OCI-LY7 (cell line): Measurements from ENCODE around the gene GPRC5D. TPM values are rescaled to one million over a fixed set of nuclear protein-coding genes. Genes with fewer than 3 reads are reported as not detected.

Experiments
- BruUV-seq: library from RNA; stranded (reverse); fragments of 400-500 nt; replicated peaks from 2 replicates; lab custom pipeline; 2021; lab: Mats Ljungman, UMichigan
- CTCF ChIA-PET: fragments of 300-600 bp; sonication (Branson Sonifier 250); formaldehyde crosslinking; loops from one replicate; lab custom pipeline; 2022; ENCODE audit warnings: antibody characterized with exemption; ENCODE audit not compliant: unreplicated experiment; lab: Charles Lee
- POLR2A ChIA-PET: fragments of 300-600 bp; sonication (Branson Sonifier 250); formaldehyde crosslinking; loops from one replicate; lab custom pipeline; 2022; ENCODE audit warnings: antibody characterized with exemption; lab: Charles Lee
- DNase-seq: peaks from one replicate; pipeline ENCODE4 v3.0.0-alpha.2; 2015; ENCODE audit warnings: low spot score
- H2AFZ ChIP-seq: fragments of 200-600 bp; sonication (generic), shearing (Covaris generic); 2 replicates; pipeline ENCODE4 v1.6.1; 2014; ENCODE audit warnings: mild to moderate bottlenecking, antibody characterized with exemption, low read length, moderate library complexity
- H3K27ac ChIP-seq: fragments of 200-600 bp; sonication (generic); 2 replicates; pipeline ENCODE4 v1.5.1; 2014; ENCODE audit warnings: mixed run types, low read depth, mild to moderate bottlenecking, moderate library complexity, low read length, inconsistent platforms; ENCODE audit not compliant: poor library complexity, severe bottlenecking
- H3K36me3 ChIP-seq: fragments of 200-600 bp; sonication (generic); 2 replicates; pipeline ENCODE4 v1.6.1; 2014; ENCODE audit warnings: mild to moderate bottlenecking, antibody characterized with exemption, low read length, moderate library complexity, mixed read lengths; ENCODE audit not compliant: insufficient read depth
- H3K4me1 ChIP-seq: fragments of 200-600 bp; sonication (generic); 2 replicates; pipeline ENCODE4 v1.5.1; 2014; ENCODE audit warnings: mild to moderate bottlenecking, low read length; ENCODE audit not compliant: insufficient read depth, poor library complexity, severe bottlenecking
- H3K4me2 ChIP-seq: fragments of 200-600 bp; sonication (generic); 2 replicates; pipeline ENCODE4 v1.6.1; 2014; ENCODE audit warnings: mild to moderate bottlenecking, low read length
- H3K4me3 ChIP-seq: fragments of 200-600 bp; sonication (generic); 2 replicates; pipeline ENCODE4 v1.5.1; 2014; ENCODE audit warnings: mild to moderate bottlenecking, low read depth, low read length; ENCODE audit not compliant: poor library complexity, severe bottlenecking
- H3K79me2 ChIP-seq: fragments of 200-600 bp; sonication (generic); 2 replicates; pipeline ENCODE4 v1.6.1; 2016; ENCODE audit warnings: low read depth, mild to moderate bottlenecking, low read length, moderate library complexity, mixed read lengths; ENCODE audit not compliant: insufficient read depth
- H3K9me2 ChIP-seq: fragments of 200-600 bp; sonication (generic); 2 replicates; pipeline ENCODE4 v1.6.1; 2016; ENCODE audit warnings: mild to moderate bottlenecking, low read length, mixed read lengths; ENCODE audit not compliant: insufficient read depth
- H3K9me3 ChIP-seq: fragments of 200-600 bp; sonication (generic); 2 replicates; pipeline ENCODE4 v1.6.1; 2014; ENCODE audit warnings: mild to moderate bottlenecking, mixed run types, low read length, mixed read lengths
- H4K20me1 ChIP-seq: fragments of 200-600 bp; sonication (generic); 2 replicates; pipeline ENCODE4 v1.6.1; 2014; ENCODE audit warnings: mild to moderate bottlenecking, antibody characterized with exemption, low read length, moderate library complexity, mixed read lengths; ENCODE audit not compliant: insufficient read depth
- CTCF ChIP-seq: fragments of 200-600 bp; sonication (generic); conservative IDR thresholded peaks from 2 replicates; pipeline ENCODE4 v1.5.1; 2014; ENCODE audit warnings: mild to moderate bottlenecking, antibody characterized with exemption, low read length, moderate library complexity, mixed read lengths
- EZH2phosphoT487 ChIP-seq: fragments of 200-600 bp; sonication (generic); IDR thresholded peaks from 2 replicates; pipeline ENCODE4 v1.6.1; 2018; ENCODE audit warnings: low read depth, borderline replicate concordance, mild to moderate bottlenecking, mixed run types, antibody characterized with exemption, low read length, moderate library complexity, mixed read lengths
- intact Hi-C: fragments of 100-400 bp; cut with micrococcal nuclease; formaldehyde crosslinking; loops from one replicate; pipeline ENCODE4 v1.10.0; 2022; ENCODE audit not compliant: unreplicated experiment
- total RNA-seq, 2 experiments: library from RNA; depleted of rRNA in 1 of 2; stranded (reverse); fragments of >200 nt in 1 of 2; shearing (Covaris generic) in 1 of 2; gene quantifications; 2 replicates each; pipeline ENCODE4 v1.2.3, GENCODE V29; 2014 to 2022

Gene GPRC5D
- total RNA-seq, 2 experiments from 2014 or later: not detected

GRCh38 chr12:12901158-12901791, 50.7 kb downstream of the GPRC5D start:
- ChIA-PET CTCF (no interaction called here), POLR2A (interaction anchor here (0.7 kb wide), 1 partner anchor 13 kb away, joined by 3 read pairs; no protein-coding TSS in a partner anchor)
- no TSS peak for BruUV-seq
- Histone ChIP-seq H3K9me2 (no peaks in the 10 kb centered on the region), H3K4me2 (no peak overlapping the region), H3K79me2 (no peaks in the 10 kb centered on the region), H3K4me1 (no peaks in the 10 kb centered on the region), H3K36me3 (no peaks in the 10 kb centered on the region), H3K27ac (no peak overlapping the region), H4K20me1 (no peaks in the 10 kb centered on the region), H3K4me3 (no peak overlapping the region), H3K9me3 (no peaks in the 10 kb centered on the region), H2AFZ (no peak overlapping the region)
- DNase-seq: no peak
- intact Hi-C loops: no loop called here
- no peak for TF ChIP-seq CTCF
- TF ChIP-seq EZH2phosphoT487: no peak

GRCh38 chr12:12900786-12901157, 51.2 kb downstream of the GPRC5D start:
- Histone ChIP-seq H3K27ac (no peak overlapping the region), H3K9me3 (no peaks in the 10 kb centered on the region), H3K9me2 (no peaks in the 10 kb centered on the region), H4K20me1 (no peaks in the 10 kb centered on the region), H3K4me3 (no peak overlapping the region), H3K79me2 (no peaks in the 10 kb centered on the region), H3K4me1 (no peaks in the 10 kb centered on the region), H3K36me3 (no peaks in the 10 kb centered on the region), H2AFZ (no peak overlapping the region), H3K4me2 (no peak overlapping the region)
- no TSS peak for BruUV-seq
- CTCF ChIA-PET: no interaction called here
- DNase-seq: no peak
- POLR2A ChIA-PET: interaction anchor here (0.7 kb wide), 1 partner anchor 12 kb away, joined by 3 read pairs; no protein-coding TSS in a partner anchor
- TF ChIP-seq CTCF (no peak), EZH2phosphoT487 (no peak)
- intact Hi-C loops: no loop called here

- Histone ChIP-seq H2AFZ (no peak overlapping the region), H3K79me2 (no peaks in the 10 kb centered on the region), H3K9me2 (no peaks in the 10 kb centered on the region), H3K27ac (no peak overlapping the region), H3K9me3 (no peaks in the 10 kb centered on the region), H3K4me2 (no peak overlapping the region), H4K20me1 (no peaks in the 10 kb centered on the region), H3K4me3 (no peak overlapping the region), H3K4me1 (no peaks in the 10 kb centered on the region), H3K36me3 (no peaks in the 10 kb centered on the region)
- TF ChIP-seq EZH2phosphoT487: no peak
- TF ChIP-seq CTCF: no peak
- BruUV-seq: no TSS peak
- intact Hi-C loops: no loop called here
- DNase-seq: no peak
- ChIA-PET POLR2A (interaction anchor here (0.5 kb wide), 1 partner anchor 174 kb away, joined by 4 read pairs; no protein-coding TSS in a partner anchor), CTCF (no interaction called here)
Observed at GRCh38 chr12:12899530-12900380, 52.2 kb downstream of the GPRC5D start.
